ENCODE results near the gene PISD. TPM values are rescaled to one million over a fixed set of nuclear protein-coding genes. Genes with fewer than 3 reads are reported as not detected.

The PISD gene
- total and polyA plus RNA-seq, 2 of the 8 experiments (the other 6 are each of a cell fraction or from before 2014, with no cell fraction given), result 47.8 to 48.2 TPM

DNA sequence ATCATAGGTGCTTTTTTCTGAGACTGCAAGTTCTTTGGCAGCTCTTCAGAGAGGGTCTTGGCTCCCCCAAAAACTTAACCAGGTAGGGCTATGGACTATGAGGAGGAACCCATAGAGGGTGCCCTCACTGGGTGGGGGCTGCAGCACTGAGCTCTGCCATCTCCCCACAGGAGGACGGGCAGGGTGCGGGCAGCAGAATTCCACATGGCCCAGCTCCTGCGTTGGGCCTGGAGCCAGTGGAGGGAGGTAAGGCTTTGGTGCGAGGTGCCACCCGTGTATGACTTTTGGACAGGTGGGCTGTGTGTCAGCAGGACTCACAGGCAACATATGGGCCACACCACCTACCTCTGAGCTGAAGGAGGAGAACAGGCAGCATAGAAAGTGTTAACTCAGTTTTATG is 58.4 kb downstream of the PISD start:
- Histone ChIP-seq H4K5ac (ENCODE audit: insufficient read length, low read depth, low read length) (no peak overlapping the region), H2AFZ (ENCODE audit: low read length) (no peak overlapping the region), H3K79me2 (ENCODE audit: control insufficient read depth in 1 of 2, insufficient read depth in 2 of 2, low read length in 2 of 2) (no peaks in the 10 kb centered on the region), H3K23ac (ENCODE audit: insufficient read length) (no peak overlapping the region), H3K9me3 (ENCODE audit: insufficient read depth in 2 of 2, low read depth in 1 of 2, low read length in 1 of 2) (no peaks in the 10 kb centered on the region), H4K91ac (replicated peaks; ENCODE audit: insufficient read length, low read length) (no peak overlapping the region), H3K4me3 (ENCODE audit: extremely low read depth in 1 of 4, insufficient read depth in 2 of 4, low read depth in 3 of 4, low read length in 4 of 4) (no peak overlapping the region), H3K9ac (replicated peaks in 1 of 4; ENCODE audit: extremely low read depth in 1 of 4, low read depth in 3 of 4, low read length in 3 of 4) (no peak overlapping the region), H3K23me2 (ENCODE audit: low read depth, low read length) (no peaks in the 10 kb centered on the region), H2AK5ac (ENCODE audit: low read depth, low read length) (no peak overlapping the region), H3K56ac (replicated peaks; ENCODE audit: insufficient read length, low read depth, low read length) (no peak overlapping the region), H3K4ac (replicated peaks; ENCODE audit: insufficient read length, low read depth, low read length) (no peak overlapping the region), H3K18ac (ENCODE audit: extremely low read depth, low read length) (no peak overlapping the region), H3K36me3 (ENCODE audit: control insufficient read depth in 2 of 4, insufficient read depth in 4 of 4, low read length in 3 of 4) (peaks cover 0 to 3% (median 0%) of the 10 kb centered on the region in 4 experiments; a peak in 1 of 8 replicates), H3K4me1 (replicated peaks in 1 of 4; ENCODE audit: control insufficient read depth in 3 of 4, insufficient read depth in 4 of 4, low read length in 3 of 4) (no peaks in the 10 kb centered on the region), H2BK20ac (ENCODE audit: low read length) (no peak overlapping the region), H3K14ac (ENCODE audit: insufficient read length) (no peak overlapping the region), H4K20me1 (replicated peaks in 1 of 2; ENCODE audit: control insufficient read depth in 1 of 2, insufficient read depth in 2 of 2, low read length in 2 of 2) (peaks cover 2% of the 10 kb centered on the region in 2 experiments), H2BK15ac (ENCODE audit: low read length) (no peak overlapping the region), H2BK12ac (ENCODE audit: low read depth, low read length) (no peak overlapping the region), H3K27ac (ENCODE audit: low read depth, low read length) (no peak overlapping the region), H4K8ac (ENCODE audit: extremely low read depth, insufficient read depth, low read length) (no peak overlapping the region), H3K79me1 (ENCODE audit: low read depth, low read length) (no peaks in the 10 kb centered on the region), H2BK120ac (replicated peaks; ENCODE audit: low read depth, low read length) (no peak overlapping the region), H3K4me2 (ENCODE audit: insufficient read depth in 1 of 2, low read depth in 2 of 2, low read length in 2 of 2) (no peak overlapping the region), H3K27me3 (replicated peaks in 1 of 4; ENCODE audit: control insufficient read depth in 3 of 4, extremely low read depth in 1 of 4, insufficient read depth in 3 of 4, low read length in 3 of 4) (no peaks in the 10 kb centered on the region), H2BK5ac (ENCODE audit: low read depth, low read length) (no peak overlapping the region)
- 97% methylated on average over 5 of the region's 5 CpGs; no CpG with 5 or more reads in 1 of the 2 experiments for WGBS, 2 experiments (ENCODE audit: extremely low coverage in 1 of 2, insufficient coverage in 1 of 2, insufficient read length in 1 of 2, insufficient replicate concordance in 2 of 2, low coverage in 1 of 2, low lambda C conversion rate in 2 of 2, missing lambda C conversion rate in 1 of 2)
- FAIRE-seq (no peak), DNase-seq (ENCODE audit: low read depth in 1 of 2, low spot score in 2 of 2) (no peak)
- ChIA-PET POLR2A (ENCODE audit: partially characterized antibody) (interaction anchor here (1.3 to 5.0 kb wide), 2 partner anchors 9 to 11 kb away, joined by 3 to 30 read pairs; no protein-coding TSS in a partner anchor), CTCF (ENCODE audit: partially characterized antibody) (interaction anchor here (0.8 to 2.3 kb wide), 5 partner anchors 10 to 31 kb away, joined by 3 to 13 read pairs (median 6); no protein-coding TSS in a partner anchor)
- TF ChIP-seq KDM4A (IDR thresholded peaks at IDR 0.05; ENCODE audit: low read depth, low read length, severe bottlenecking) (no peak), RNF2 (IDR thresholded peaks at IDR 0.05; ENCODE audit: borderline replicate concordance, low read depth, low read length, missing control alignments, poor library complexity, severe bottlenecking) (no peak), SP2 (IDR thresholded peaks at IDR 0.05; ENCODE audit: low read length) (no peak), POLR2AphosphoS5 (IDR thresholded peaks at IDR 0.05; ENCODE audit: low read depth, low read length) (no peak), EZH2 (IDR thresholded peaks at IDR 0.05; ENCODE audit: low read depth, low read length, severe bottlenecking) (no peak), SIRT6 (IDR thresholded peaks at IDR 0.05; ENCODE audit: low read length) (no peak), SP1 (IDR thresholded peaks at IDR 0.05; ENCODE audit: low read depth, low read length) (no peak), BCL11A (IDR thresholded peaks at IDR 0.05; ENCODE audit: low read depth in 2 of 2, low read length in 2 of 2) (no peak), JUND (IDR thresholded peaks at IDR 0.05; ENCODE audit: low read length) (no peak), SAP30 (IDR thresholded peaks at IDR 0.05; ENCODE audit: insufficient read depth, insufficient replicate concordance, low read length) (no peak), HDAC2 (IDR thresholded peaks at IDR 0.05; ENCODE audit: borderline replicate concordance in 1 of 2, low read depth in 2 of 2, low read length in 2 of 2) (no peak), SRF (IDR thresholded peaks at IDR 0.05; ENCODE audit: low read depth, low read length) (no peak), POU5F1 (IDR thresholded peaks at IDR 0.05; ENCODE audit: low read depth, low read length) (no peak)

Data from H1 (cell line).